SIG-M5 treated with dmso at 0.1 percent for 504 hours (cell line): ENCODE measurements around the gene GART.
A peak's percentile ranks its signal among the peaks of the same experiment; 100 is the strongest.
"Not testable (repeated sequence)": the region's sequence is repeated elsewhere in the genome, so short reads cannot be mapped to it uniquely, and the experiment has no call there.

Experiments
- DNase-seq: peaks from one replicate; lab custom pipeline; 2025; ENCODE audit not compliant: unreplicated experiment; lab: John Stamatoyannopoulos, UW

The GART gene

GRCh38 chr21:33518899-33519298 lies 23.0 kb downstream of the GART start:
- DNase-seq = no peak

GRCh38 chr21:33514229-33514628 lies 27.7 kb downstream of the GART start:
- DNase-seq = no peak

DNA sequence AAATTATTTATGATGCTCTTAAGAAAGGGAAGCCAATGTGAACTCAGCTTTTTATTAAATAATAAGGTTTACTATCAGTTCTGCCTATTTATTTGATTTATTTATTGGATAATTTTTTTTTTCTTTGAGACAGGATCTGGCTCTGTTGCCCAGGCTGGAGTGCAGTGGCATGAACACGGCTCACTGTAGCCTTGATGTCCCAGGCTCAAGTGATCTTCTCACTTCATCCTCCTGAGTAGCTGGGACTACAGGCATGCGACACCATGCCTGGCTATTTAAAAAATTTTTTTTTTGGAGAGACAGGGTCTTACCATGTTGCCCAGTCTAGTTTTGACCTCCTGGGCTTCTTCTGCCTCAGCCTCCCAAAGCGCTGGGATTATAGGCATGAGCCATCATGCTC lies 29.4 kb downstream of the GART start:
- DNase-seq = no peak

DNA sequence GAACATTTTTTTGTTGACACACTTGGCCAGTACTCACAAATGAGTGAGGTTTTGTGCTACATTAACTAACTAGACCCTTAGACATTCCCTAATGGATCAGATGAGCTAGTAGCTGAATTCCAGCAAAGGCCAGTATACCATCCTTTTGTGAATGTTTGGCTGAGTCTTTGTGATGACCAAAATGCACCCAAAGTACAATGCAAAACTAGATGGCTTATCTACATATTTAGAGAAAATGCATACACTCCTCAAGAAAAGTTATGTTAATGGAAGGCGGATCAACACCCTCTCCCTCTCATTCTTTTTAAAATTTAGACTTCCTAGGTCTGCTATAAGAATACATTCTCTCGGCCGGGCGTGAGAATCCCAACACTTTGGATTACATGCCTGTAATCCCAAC lies 30.3 kb downstream of the GART start:
- DNase-seq = no peak

- no peak for DNase-seq
These were observed 31.1 kb downstream of the GART start for GRCh38 chr21:33510826-33511225.

DNA sequence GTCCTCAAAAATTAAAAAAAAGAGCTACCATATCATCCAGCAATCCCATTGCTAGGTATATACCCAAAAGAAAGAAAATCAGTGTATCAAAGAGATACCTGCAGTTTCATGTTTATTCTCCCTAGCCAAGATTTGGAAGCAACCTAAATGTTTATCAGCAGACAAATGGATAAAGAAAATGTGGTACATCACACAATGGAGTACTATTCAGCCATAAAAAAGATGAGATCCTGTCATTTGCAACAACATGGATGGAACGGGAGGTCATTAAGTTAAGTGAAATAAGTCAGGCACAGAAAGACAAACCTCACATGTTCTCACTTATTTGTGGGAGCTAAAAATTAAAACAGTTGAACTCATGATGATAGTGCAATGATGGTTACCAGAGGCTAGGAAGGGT lies 34.9 kb downstream of the GART start:
- DNase-seq = not testable (repeated sequence)

DNA sequence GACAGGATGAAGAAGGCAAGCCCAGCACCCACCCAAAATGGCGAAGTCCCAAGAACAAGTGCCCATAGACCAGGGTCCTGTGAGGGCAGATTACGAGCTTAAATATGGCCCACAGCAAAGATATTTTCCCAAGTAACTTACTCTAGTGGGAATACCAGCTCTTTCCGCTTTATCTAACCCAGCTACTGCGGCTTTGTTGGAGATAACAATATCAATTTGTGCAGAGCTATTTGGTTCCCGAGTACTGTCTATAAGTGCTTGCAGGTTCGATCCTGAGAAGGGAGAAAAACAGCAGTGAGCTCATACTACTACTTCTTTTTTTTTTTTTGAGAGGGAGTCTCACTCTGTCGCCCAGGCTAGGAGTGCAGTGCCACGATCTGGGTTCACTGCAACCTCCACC lies 36.1 kb downstream of the GART start:
- no peak for DNase-seq

DNA sequence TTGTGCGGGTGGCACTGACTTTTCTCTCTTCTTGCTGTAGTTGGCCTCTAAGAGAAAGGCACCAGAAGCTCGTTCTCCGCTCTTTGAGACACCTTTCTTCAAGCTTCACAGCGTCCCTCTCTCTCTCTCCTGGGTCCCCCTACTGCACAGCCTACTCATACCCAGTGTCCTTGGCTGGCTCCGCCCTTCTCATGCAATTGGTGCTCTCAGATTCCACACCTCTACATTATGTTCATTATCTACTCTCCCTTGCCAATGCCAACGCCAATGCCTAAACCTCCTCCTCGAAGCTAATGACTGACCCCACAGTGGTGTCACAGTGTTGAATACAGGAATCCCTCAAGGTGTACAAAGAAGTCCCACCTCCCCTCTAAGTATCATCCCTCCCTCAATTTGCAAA lies 45.6 kb downstream of the GART start:
- DNase-seq = no peak

GRCh38 chr21:33495743-33496142 lies 46.2 kb downstream of the GART start:
- DNase-seq = no peak

DNA sequence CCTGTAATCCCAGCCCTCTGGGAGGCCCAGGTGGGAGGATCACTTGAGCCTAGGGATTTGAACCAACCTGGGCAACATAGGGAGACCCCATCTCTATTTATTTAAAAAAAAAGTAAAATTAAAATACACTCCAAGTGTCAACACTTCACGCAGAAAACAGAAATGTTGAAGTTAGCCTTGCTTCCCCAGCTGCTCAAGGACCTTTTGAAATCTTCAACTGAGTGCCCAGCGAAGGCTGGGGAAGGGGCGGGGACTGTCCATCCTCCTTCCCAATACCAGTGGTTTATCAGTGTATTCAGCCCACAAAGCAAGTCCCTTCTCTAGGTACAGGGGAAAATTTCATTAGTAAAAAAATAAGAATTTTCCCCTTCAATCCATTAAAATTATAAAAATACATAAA lies 48.2 kb downstream of the GART start:
- no peak for DNase-seq

DNA sequence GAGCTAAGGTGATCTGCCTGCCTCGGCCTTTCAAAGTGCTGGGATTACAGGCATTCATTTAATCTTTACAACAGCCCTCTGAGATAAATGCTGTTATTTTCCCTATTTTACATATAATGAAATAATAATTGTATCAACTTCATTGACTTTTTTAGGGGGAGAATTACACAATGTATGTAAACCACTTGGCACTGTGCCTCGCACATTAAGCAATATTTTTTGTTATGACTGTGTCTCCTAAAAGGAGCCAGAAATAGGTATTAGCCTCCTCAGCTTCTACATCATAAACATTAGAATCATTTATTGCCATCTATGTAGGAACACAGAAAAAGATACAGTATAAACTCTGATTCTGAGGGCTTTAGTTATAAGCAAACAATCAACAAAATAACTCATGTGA lies 49.3 kb downstream of the GART start:
- peak; percentile 69 for DNase-seq

DNA sequence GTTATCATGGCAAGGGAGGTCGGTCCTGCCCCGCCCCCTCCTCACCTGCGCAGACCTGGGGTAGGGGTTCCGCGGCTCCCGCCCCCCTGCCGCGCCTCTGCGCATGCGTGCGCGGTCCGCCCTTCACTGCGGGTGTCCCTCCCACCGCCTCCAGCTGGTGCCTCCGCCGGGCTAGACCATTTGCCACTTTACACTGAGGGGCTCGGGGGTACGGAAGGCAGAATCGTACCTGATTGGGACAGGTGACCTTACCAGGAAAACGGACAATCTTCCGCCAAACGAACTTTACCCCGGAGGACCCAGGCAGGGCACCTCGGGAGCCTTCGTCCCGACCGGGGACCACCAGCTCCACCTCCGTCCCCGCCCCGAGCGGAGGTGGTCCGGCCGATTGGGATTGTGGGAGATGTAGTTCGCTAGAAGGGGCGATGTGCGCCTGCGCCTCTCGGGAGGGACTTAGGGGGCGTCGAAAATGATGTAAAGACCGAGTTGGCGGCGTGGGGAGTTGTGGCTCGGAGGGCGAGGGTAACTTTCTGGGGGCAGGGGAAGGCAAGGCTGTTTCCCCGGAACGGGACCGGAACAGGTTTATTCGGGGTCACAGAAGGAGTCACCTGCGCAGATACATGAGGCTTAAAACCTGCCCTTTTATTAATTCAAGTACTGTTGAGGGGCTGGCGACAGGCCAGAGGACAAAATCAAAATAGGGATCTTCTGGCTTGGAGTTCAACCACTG lies 50.4 kb downstream of the GART start, which contains the start of gene DNAJC28:
DNAJC28 (minus strand) TSS at position 344 of the 730 bp plus-strand sequence. CDS start 2,323 bp downstream, outside the sequence.
- DNase-seq = peak; percentile 93

- DNase-seq = no peak
These were observed 50.9 kb downstream of the GART start for GRCh38 chr21:33490991-33491372.

- DNase-seq = no peak
These were observed 53.0 kb downstream of the GART start for GRCh38 chr21:33488936-33489335.

GRCh38 chr21:33487996-33488395 lies 53.9 kb downstream of the GART start:
- no peak for DNase-seq

DNA sequence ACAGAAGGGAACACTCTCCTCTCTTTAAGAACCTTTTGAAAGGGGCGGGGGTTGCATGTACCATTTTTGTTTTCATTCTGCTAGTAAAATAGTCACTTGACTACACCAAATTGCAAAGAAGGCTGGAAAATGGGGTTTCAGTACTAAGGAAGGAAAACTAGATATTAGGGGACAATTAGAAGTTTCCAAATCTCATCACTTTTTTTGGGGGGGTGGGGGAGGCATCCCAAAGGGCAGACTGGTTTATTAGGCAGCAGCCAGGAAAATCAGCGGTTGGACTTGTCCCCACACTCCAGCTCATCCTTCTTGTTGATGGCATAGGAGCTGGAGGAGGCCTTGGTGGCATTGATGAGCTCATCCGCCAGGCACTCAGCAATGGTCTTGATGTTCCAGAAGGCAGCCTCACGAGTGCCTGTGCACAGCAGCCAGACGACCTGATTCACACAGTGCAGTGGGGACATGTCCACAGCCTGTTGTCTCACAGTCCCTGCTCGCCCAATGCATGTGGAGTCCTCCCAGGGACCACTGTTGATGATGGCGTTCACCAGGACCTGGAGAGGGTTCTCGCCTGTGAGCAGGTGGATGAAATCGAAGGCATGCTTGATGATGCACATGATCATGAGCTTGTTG lies 60.5 kb downstream of the GART start:
- no peak for DNase-seq

DNA sequence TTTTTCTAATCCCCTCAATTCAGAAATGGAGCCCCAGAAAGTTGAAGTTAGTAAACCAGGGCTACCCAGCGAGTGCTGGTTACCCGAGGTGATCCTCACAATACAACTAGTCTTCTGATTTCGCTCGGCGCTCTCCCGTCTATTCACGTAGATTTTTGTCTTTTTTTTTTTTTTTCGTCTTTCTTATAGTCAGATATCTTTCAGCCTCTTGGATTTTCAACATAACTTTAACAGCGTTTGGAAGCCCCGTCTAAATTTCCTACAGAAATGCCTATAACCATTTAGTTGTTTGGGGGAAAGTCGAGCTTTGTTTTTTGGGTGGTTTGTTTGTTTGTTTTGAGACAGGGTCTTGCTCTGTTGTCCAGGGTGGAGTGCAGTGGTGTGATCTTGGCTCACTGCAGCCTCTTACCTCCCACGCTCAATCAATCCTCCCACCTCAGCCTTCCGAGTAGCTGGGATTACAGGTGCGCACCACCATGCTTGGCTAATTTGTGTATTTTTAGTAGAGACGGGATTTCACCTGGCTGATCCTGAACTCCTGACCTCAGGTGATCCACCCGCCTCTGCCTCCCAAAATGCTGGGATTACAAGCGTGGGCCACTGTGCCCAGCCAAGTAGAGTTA lies 61.3 kb downstream of the GART start:
- DNase-seq = no peak

- peak; percentile 96 for DNase-seq
These were observed 62.0 kb downstream of the GART start, which contains the start of gene TMEM50B for GRCh38 chr21:33479679-33480480. Gene TMEM50B (minus strand): TSS chr21:33479974. CDS start chr21:33468885, 11,089 bp downstream.

- DNase-seq = peak; percentile 51
These were observed 62.8 kb downstream of the GART start for GRCh38 chr21:33478935-33479678.

- DNase-seq = no peak
These were observed 63.7 kb downstream of the GART start for GRCh38 chr21:33478182-33478581.

DNA sequence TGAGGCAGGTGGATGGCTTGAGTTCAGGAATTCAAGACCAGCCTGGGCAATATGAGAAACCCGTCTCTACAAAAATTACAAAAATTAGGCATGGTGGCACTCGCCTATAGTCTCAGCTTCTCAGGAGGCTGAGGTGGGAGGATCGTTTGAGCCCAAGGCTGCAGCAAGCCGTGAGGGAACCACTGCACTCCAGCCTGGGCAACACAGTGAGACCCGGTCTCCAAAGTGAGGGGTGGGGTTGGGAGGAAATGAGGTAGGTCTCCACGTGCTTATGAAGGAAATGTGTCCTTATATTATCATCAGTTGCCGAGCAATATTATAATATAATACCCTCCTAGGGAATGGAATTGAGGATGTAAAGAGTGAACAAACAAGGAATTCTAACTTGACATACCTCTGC lies 64.9 kb downstream of the GART start:
- no peak for DNase-seq
